Measurements from ENCODE around the gene TMSB4X. TPM values are rescaled to one million over a fixed set of nuclear protein-coding genes. Genes with fewer than 3 reads are reported as not detected.

The TMSB4X gene
- total RNA-seq, 2 donors from 2014 or later: 3,844 to 4,288 TPM

DNA sequence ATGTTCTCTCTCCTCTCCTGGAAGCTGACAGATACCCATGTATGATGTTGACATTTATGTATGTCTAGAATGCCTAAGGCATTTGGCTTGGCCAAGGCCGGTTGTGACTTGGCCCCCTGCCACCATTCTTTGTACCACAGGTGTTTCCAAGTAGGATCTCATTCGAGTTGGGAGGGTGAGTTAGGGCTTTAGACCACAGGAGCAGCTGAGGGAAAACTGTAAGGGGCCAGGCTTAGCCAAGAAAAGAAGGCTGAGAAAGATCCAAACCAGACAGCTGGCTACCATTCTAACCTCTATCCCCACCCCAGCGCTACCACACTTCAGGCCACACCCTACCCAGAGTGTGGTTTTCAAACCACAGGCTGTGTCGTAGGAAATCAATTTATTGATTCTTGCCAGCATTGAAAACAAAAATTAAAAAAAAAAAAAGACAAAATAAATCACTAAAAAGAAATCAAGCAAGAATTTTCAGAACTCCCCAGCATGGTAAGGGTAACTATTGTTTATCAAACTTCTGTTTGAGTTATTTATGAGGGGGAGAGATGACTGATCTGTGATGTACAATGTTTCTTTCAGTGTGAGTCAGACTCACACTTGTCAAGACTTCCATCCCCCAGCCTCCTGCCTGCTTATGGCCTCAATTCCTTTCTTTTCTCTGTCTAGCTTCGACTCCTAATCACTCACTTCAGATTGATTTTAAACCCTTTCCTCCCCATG lies 9.9 kb downstream of the TMSB4X start:
- Histone ChIP-seq H3K4me1 (no peaks in the 10 kb centered on the region), H3K27ac (no peak overlapping the region), H3K9me3 (no peaks in the 10 kb centered on the region), H3K36me3 (no peaks in the 10 kb centered on the region), H3K9ac (ENCODE audit: low read depth in 2 of 2, low read length in 2 of 2) (no peak overlapping the region), H3K4me3 (no peak overlapping the region), H3K27me3 (no peaks in the 10 kb centered on the region)
- no peak for DNase-seq
- TF ChIP-seq, protein P1, sequence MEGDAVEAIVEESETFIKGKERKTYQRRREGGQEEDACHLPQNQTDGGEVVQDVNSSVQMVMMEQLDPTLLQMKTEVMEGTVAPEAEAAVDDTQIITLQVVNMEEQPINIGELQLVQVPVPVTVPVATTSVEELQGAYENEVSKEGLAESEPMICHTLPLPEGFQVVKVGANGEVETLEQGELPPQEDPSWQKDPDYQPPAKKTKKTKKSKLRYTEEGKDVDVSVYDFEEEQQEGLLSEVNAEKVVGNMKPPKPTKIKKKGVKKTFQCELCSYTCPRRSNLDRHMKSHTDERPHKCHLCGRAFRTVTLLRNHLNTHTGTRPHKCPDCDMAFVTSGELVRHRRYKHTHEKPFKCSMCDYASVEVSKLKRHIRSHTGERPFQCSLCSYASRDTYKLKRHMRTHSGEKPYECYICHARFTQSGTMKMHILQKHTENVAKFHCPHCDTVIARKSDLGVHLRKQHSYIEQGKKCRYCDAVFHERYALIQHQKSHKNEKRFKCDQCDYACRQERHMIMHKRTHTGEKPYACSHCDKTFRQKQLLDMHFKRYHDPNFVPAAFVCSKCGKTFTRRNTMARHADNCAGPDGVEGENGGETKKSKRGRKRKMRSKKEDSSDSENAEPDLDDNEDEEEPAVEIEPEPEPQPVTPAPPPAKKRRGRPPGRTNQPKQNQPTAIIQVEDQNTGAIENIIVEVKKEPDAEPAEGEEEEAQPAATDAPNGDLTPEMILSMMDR (IDR thresholded peaks at IDR 0.05): no peak
- intact Hi-C loops (cut with DNase I): no loop called here

DNA sequence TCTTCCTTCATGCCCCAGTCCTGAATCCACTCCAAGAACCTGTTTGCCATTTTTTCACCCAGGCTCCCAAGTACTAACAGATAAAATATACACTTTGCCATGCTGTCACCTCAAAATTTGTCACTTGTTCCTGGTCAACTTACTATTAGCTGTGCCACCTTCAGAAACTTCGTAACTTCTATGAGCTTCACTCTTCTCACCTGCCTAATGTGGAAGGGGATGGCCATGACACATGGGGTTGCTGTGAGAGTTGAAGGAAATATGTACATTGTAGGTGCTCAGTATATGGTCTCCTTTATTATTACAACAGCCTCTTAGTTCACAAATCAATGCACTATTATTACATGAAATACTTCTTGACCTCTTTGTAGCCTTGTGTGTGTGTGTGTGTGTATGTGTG lies 10.4 kb downstream of the TMSB4X start:
- Histone ChIP-seq H3K27ac (no peak overlapping the region), H3K4me1 (no peaks in the 10 kb centered on the region), H3K9me3 (no peaks in the 10 kb centered on the region), H3K27me3 (no peaks in the 10 kb centered on the region), H3K9ac (ENCODE audit: low read depth in 2 of 2, low read length in 2 of 2) (no peak overlapping the region), H3K36me3 (no peaks in the 10 kb centered on the region), H3K4me3 (no peak overlapping the region)
- DNase-seq: no peak
- intact Hi-C loops (cut with DNase I): no loop called here
- TF ChIP-seq, protein P1 (IDR thresholded peaks at IDR 0.05): no peak

DNA sequence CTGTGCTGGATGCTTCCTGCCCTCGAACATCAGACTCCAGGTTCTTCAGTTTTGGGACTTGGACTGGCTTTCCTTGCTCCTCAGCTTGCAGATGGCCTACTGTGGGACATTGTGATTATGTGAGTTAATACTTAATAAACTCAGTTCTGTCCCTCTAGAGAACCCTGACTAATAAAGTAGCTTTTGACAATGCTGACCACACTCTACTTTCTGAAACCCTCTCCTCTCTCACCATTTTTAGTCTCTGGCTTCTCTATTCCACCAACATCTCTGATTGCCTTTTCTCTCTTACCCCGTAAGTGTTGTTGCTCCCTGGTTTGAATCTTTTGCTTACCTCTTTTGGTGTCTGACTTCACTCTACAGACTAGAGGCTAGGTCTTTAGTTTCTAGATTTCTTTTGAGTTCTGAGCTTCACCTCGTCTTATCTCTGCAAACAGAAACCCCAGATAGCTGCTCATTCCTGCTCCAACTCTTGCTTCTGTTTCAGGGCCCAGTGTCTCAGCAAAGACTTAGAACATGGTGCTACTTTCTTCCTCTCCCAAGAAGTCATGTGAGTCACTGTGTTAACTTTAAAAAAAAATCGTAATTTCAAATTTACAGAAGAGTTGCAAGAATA lies 11.4 kb downstream of the TMSB4X start:
- H3K27ac ChIP-seq: no peak overlapping the region
- no peaks in the 10 kb centered on the region for H3K36me3 ChIP-seq
- H3K27me3 ChIP-seq: no peaks in the 10 kb centered on the region
- intact Hi-C loops (cut with DNase I): no loop called here
- no peak overlapping the region for H3K9ac ChIP-seq (ENCODE audit: low read depth in 2 of 2, low read length in 2 of 2)
- no peaks in the 10 kb centered on the region for H3K9me3 ChIP-seq
- no peak overlapping the region for H3K4me3 ChIP-seq
- DNase-seq: no peak
- TF ChIP-seq, protein P1 (IDR thresholded peaks at IDR 0.05): no peak
- no peaks in the 10 kb centered on the region for H3K4me1 ChIP-seq

DNA sequence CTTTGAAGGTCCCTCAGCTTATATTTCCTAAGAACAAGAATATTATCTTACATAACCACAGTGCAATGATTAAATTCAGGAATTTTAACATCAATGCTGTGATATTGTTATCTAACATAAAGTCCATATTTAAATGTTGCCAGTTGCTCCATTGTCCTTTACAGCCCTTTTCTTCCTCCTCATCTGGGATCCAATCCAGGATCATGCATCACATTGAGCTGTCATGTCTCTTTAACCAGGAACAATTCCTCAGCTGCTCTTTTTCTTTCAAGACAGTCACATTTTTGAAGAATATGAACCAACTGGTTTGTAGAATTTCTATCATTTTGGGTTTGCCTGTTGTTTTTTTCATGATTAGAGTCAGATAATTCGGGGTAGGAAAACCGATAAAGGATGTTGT lies 12.0 kb downstream of the TMSB4X start:
- Histone ChIP-seq H3K4me1 (no peaks in the 10 kb centered on the region), H3K27ac (no peak overlapping the region), H3K36me3 (no peaks in the 10 kb centered on the region), H3K27me3 (no peaks in the 10 kb centered on the region), H3K9me3 (no peaks in the 10 kb centered on the region), H3K9ac (ENCODE audit: low read depth in 2 of 2, low read length in 2 of 2) (no peak overlapping the region), H3K4me3 (no peak overlapping the region)
- no peak for DNase-seq
- TF ChIP-seq, protein P1 (IDR thresholded peaks at IDR 0.05): no peak
- intact Hi-C loops (cut with DNase I): no loop called here

DNA sequence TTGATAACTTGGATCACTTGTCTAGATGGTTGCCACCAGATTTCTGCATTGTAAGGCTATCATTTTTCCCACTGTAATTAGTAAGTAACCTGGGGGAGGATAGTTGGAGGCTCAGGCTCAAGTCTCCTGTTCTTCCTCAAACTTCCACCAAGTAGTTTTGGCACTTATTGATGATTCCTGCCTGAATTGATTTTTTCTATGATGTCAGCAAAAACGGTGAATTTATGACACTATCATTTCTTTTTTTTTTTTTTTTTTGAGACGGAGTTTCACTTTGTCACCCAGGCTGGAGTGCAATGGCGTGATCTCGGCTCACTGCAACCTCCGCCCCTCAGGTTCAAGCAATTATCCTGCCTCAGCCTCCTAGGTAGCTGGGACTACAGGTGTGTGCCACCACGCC lies 12.4 kb downstream of the TMSB4X start:
- no peak overlapping the region for H3K27ac ChIP-seq
- H3K9me3 ChIP-seq: no peaks in the 10 kb centered on the region
- intact Hi-C loops (cut with DNase I): no loop called here
- H3K9ac ChIP-seq (ENCODE audit: low read depth in 2 of 2, low read length in 2 of 2): no peak overlapping the region
- DNase-seq: no peak
- no peaks in the 10 kb centered on the region for H3K27me3 ChIP-seq
- H3K36me3 ChIP-seq: no peaks in the 10 kb centered on the region
- H3K4me3 ChIP-seq: no peak overlapping the region
- TF ChIP-seq, protein P1 (IDR thresholded peaks at IDR 0.05): no peak
- H3K4me1 ChIP-seq: no peaks in the 10 kb centered on the region

Measured in colonic mucosa (tissue), 4 donors.